Adrenal gland (tissue), 12 donors: ENCODE data around the gene MAPKAPK5. TPM values are rescaled to one million over a fixed set of nuclear protein-coding genes. Genes with fewer than 3 reads are reported as not detected.
"Not testable (repeated sequence)": the region's sequence is repeated elsewhere in the genome, so short reads cannot be mapped to it uniquely, and the experiment has no call there.

Source experiments
- DNase-seq, 7 donors: peaks; one replicate each; pipeline ENCODE4 v3.0.0-alpha.2; 2019 to 2020
- H3K27ac ChIP-seq, 5 donors: fragments of 200-600 bp; sonication (generic) in 4 of 5; 1 replicate in 3 of 5; 2 replicates in 2 of 5; pipeline versions ENCODE4 v1.5.1 to v1.8.0; 2016 to 2020; ENCODE audit warnings: mild to moderate bottlenecking in 1 of 5
- H3K27me3 ChIP-seq: fragments of 200-600 bp; 2 replicates; pipeline ENCODE4 v1.8.0; 2021
- H3K36me3 ChIP-seq, 2 donors: fragments of 200-600 bp; replicated peaks in 1 of 2; 1 replicate in 1 of 2; 2 replicates in 1 of 2; pipeline versions ENCODE4 v1.5.1 to v1.8.0; 2018 to 2022
- H3K4me1 ChIP-seq, 2 donors: fragments of 200-600 bp; replicated peaks in 1 of 2; 1 replicate in 1 of 2; 2 replicates in 1 of 2; pipeline versions ENCODE4 v1.5.1 to v1.8.0; 2018 to 2021
- H3K4me3 ChIP-seq, 4 donors: fragments of 200-600 bp; sonication (generic) in 3 of 4; one replicate each; pipeline ENCODE4 v1.5.1; 2016 to 2018
- H3K9me3 ChIP-seq, 3 donors: fragments of 200-600 bp; sonication (generic) in 1 of 3; replicated peaks in 1 of 3; 1 replicate in 2 of 3; 2 replicates in 1 of 3; pipeline versions ENCODE4 v1.5.1 to v1.8.0; 2016 to 2021
- POLR2A ChIP-seq, 2 donors: fragments of 450-650 bp; IDR thresholded peaks; one replicate each; pipeline ENCODE4 v1.6.1; 2017; ENCODE audit warnings: antibody characterized with exemption in 2 of 2, mild to moderate bottlenecking in 2 of 2, moderate library complexity in 1 of 2
- WGBS, 4 donors: extraction: QIAGEN DNeasy Blood & Tissue Kit in 2 of 4; methylation state at CpG; one replicate each; pipeline versions ENCODE4 v1.1.5 to v1.1.7; 2013 to 2017; 5-methylcytosine and 5-hydroxymethylcytosine counted together
- intact Hi-C, 2 donors: fragments of 100-400 bp; cut with DNase I; formaldehyde crosslinking; loops; one replicate each; pipeline versions ENCODE4 v1.14.1 to v1.15.0; 2022 to 2023
- polyA plus RNA-seq, 3 donors: library from polyadenylated mRNA; stranded (reverse); fragments of 200-250 nt in 2 of 3; fragments of 350-450 nt in 1 of 3; fragmentation: Illumina TruSeq in 1 of 3; extraction: RNeasy Lipid Tissue Mini Kit (QIAGEN cat#74804) in 1 of 3; gene quantifications; one replicate each; pipeline ENCODE4 v1.2.3, GENCODE V29; 2013 to 2014
- total RNA-seq, 9 donors: library from RNA; depleted of rRNA in 4 of 9; stranded (reverse); fragments of >200 nt in 4 of 9; fragments of 120-200 nt in 1 of 9; fragmentation: NEBNext Ultra II Directional in 1 of 9; extraction: Animal tissue kit (Norgen Biotek cat#: 25700) in 1 of 9; gene quantifications; one replicate each; pipeline versions ENCODE4 v1.1.0 to v1.2.4, GENCODE V29; 2013 to 2023
- TF ChIP-seq, protein P1 (sequence below), 6 experiments: fragments of 450-650 bp in 4 of 6; fragments of 200-600 bp in 2 of 6; sonication (generic) in 1 of 6; IDR thresholded peaks; 1 replicate in 5 of 6; 2 replicates in 1 of 6; pipeline versions ENCODE4 v1.5.1 to v1.8.0; 2016 to 2021; ENCODE audit warnings: antibody characterized with exemption in 6 of 6, mild to moderate bottlenecking in 2 of 6, moderate library complexity in 1 of 6
- donor health status: healthy with polysubstance abuse.
- donor health status: Bipolar disorder and iron deficiency.
- donor health status: DM: yes; HTN: yes; CAD: no.
- donor health status: DM: no; HTN: no; CAD: no.
- donor health status: DM: no; HTN: no; CAD: no.
- donor health status: DM: yes; HTN: yes; CAD: no.

The MAPKAPK5 gene
- total and polyA plus RNA-seq, 12 donors = 13.8 to 62.1 (median 45.7) TPM

DNA sequence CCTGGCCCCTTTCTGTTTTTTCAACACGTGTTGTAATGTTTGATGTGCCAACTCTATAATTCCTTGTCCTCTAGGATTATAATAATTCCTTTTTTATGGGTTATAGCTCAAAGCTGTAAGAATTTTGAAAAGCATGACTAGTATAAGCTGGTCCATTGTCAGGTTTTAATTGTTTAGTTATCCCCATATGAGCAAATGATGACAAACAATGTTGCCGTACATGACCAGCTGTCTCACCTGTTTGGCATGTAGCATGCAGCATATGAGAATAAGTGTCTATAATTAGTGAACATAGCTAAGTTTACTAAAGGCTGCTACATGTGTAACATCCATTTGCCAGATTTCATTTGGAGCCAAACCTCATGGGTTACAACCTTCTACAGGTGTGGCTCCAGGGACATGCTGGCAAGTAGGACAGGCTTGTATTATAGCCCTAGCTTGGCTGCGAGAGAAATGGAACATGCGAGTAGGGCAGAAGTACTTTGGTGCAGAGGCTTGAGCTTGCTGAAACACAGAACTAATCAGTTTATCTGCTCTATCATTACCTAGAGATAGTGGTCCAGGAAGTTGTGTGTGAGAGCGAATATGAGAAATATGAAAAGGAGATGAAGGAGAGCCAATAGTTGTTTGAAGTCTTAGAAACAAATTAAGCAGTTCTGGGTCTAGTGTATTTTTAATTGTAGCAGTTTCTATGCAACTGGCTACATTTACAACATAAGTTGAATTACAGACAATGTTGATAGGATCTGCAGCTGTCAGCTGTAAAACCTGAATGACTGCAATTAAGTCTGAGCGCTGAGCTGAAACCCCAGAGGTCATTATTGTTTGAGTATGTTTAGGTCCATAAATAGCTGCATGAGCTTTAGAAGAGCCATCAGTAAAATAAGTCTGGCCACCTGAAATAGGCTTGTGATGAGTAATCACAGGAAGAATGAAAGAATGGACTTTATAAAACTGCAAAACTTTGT, 22.6 kb upstream of the MAPKAPK5 start:
- Histone ChIP-seq H3K9me3 (no peaks in the 10 kb centered on the region), H3K36me3 (no peaks in the 10 kb centered on the region), H3K4me3 (no peak overlapping the region), H3K4me1 (no peaks in the 10 kb centered on the region), H3K27me3 (no peaks in the 10 kb centered on the region), H3K27ac (no peak overlapping the region)
- intact Hi-C loops = no loop called here
- WGBS, 4 donors = 60 to 79% (median 69%) methylated on average over 6 of the region's 6 CpGs
- DNase-seq = peak in 1 of 7 donors; percentile 5
- TF ChIP-seq POLR2A (IDR thresholded peaks at IDR 0.05) = no peak
- TF ChIP-seq, protein P1, sequence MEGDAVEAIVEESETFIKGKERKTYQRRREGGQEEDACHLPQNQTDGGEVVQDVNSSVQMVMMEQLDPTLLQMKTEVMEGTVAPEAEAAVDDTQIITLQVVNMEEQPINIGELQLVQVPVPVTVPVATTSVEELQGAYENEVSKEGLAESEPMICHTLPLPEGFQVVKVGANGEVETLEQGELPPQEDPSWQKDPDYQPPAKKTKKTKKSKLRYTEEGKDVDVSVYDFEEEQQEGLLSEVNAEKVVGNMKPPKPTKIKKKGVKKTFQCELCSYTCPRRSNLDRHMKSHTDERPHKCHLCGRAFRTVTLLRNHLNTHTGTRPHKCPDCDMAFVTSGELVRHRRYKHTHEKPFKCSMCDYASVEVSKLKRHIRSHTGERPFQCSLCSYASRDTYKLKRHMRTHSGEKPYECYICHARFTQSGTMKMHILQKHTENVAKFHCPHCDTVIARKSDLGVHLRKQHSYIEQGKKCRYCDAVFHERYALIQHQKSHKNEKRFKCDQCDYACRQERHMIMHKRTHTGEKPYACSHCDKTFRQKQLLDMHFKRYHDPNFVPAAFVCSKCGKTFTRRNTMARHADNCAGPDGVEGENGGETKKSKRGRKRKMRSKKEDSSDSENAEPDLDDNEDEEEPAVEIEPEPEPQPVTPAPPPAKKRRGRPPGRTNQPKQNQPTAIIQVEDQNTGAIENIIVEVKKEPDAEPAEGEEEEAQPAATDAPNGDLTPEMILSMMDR (IDR thresholded peaks at IDR 0.05) = no peak

DNA sequence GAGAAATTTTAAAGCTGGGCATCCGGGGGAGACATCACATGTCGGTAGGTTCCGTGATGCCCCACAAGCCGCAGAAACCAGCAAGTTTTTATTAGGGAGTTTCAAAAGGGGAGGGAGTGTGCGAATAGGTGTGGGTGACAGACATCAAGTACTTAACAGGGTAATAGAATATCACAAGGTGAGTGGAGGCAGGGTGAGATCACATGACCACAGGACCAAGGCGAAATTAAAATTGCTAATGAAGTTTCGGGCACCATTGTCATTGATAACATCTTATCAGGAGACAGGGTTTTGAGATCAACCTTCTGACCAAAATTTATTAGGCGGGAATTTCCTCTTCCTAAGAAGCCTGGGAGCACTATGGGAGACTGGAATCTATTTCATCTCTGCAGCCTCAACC, 21.2 kb upstream of the MAPKAPK5 start:
- H3K9me3 ChIP-seq, H3K4me1 ChIP-seq, H3K27me3 ChIP-seq, H3K27ac ChIP-seq, H3K4me3 ChIP-seq, intact Hi-C loops, H3K36me3 ChIP-seq: not testable (repeated sequence)
- WGBS, 4 donors = 78 to 87% (median 83%) methylated on average over 8 of the region's 8 CpGs
- peak in 1 of 7 donors; percentile 1 for DNase-seq

DNA sequence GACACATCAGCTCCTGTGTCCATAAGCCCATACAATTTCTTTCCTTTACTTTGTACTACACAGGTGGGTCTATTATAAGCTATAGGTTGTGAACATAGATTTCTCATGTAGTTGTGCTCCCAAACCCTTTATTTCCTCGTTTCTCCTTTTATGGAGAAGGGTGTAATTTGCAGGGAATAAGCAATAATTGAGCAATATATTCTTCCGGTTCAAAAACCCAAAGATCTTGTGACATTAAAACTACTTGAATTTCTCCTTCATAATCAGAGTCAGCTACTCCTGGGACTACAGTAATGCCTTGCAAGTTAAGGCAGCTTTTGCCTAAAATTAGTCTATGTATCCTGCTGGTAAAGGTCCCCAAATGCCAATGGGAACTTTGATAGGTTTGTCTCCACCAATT, 19.1 kb upstream of the MAPKAPK5 start:
- no peak for DNase-seq
- intact Hi-C loops = no loop called here
- WGBS, 4 donors = 30 to 43% (median 37%) methylated on average over 2 of the region's 2 CpGs
- H3K4me1 ChIP-seq = no peaks in the 10 kb centered on the region
- H3K9me3 ChIP-seq = no peaks in the 10 kb centered on the region
- no peaks in the 10 kb centered on the region for H3K36me3 ChIP-seq
- no peak for TF ChIP-seq POLR2A (IDR thresholded peaks at IDR 0.05)
- no peak overlapping the region for H3K4me3 ChIP-seq
- H3K27ac ChIP-seq = no peak overlapping the region
- H3K27me3 ChIP-seq = no peaks in the 10 kb centered on the region

DNA sequence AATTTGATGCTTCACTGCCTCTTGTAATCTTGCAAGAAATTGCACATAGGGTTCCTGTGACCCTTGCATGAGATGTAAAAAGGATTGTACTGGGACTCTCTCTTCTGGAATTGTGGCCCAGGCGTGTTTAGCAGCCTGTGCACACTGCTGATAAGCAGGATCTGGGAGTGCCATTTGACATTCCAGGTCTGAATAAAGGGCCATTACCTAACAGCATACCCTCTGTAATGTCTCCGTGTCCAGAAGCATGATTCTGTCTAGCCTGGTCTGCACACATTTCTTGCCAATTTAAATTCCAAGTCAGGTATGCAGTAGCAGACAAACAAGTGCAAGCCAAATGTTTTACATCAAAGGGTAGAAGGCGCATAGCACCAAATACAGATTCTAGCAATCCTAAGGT, 18.1 kb upstream of the MAPKAPK5 start:
- peak in 3 of 7 donors; percentile 1 to 3 (median 2) for DNase-seq
- H3K4me3 ChIP-seq = no peak overlapping the region
- TF ChIP-seq, protein P1 (IDR thresholded peaks at IDR 0.05) = no peak
- intact Hi-C loops = no loop called here
- H3K4me1 ChIP-seq = no peaks in the 10 kb centered on the region
- 76 to 88% (median 82%) methylated on average over 2 to 3 of the region's 3 CpGs for WGBS, 4 donors
- H3K27me3 ChIP-seq = no peaks in the 10 kb centered on the region
- no peaks in the 10 kb centered on the region for H3K9me3 ChIP-seq
- H3K36me3 ChIP-seq = no peaks in the 10 kb centered on the region
- H3K27ac ChIP-seq = no peak overlapping the region

DNA sequence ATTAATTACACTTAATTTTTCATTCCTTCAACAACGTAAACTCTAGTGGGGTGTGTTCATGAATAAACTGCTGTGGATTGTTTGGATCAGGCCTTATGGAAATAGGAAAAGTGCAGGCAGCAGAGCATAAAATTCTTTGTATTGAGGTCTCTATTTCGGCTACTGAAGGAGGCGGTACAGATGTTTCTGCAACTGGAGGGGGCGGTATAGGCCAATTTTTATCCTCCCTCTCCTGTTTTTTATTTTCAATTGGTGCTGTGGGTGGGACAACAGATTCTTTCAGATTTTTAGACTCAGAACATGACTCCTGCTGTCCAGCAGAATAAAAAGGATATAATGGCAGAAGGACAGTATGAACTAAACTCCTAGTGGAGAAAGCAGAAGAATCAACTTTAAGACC, 17.7 kb upstream of the MAPKAPK5 start:
- H3K27me3 ChIP-seq, H3K27ac ChIP-seq, H3K4me1 ChIP-seq, H3K9me3 ChIP-seq, H3K36me3 ChIP-seq, intact Hi-C loops, H3K4me3 ChIP-seq: not testable (repeated sequence)
- TF ChIP-seq, protein P1 (IDR thresholded peaks at IDR 0.05) = peak in 2 of 6 experiments; percentile 13
- peak in 1 of 7 donors; percentile 30 for DNase-seq
- 43 to 63% (median 54%) methylated on average over 4 of the region's 4 CpGs for WGBS, 4 donors
